ENCODE results near the gene ACOXL. TPM values are rescaled to one million over a fixed set of nuclear protein-coding genes. Genes with fewer than 3 reads are reported as not detected.

ACOXL gene
- polyA plus RNA-seq, 2 donors, result not detected

DNA sequence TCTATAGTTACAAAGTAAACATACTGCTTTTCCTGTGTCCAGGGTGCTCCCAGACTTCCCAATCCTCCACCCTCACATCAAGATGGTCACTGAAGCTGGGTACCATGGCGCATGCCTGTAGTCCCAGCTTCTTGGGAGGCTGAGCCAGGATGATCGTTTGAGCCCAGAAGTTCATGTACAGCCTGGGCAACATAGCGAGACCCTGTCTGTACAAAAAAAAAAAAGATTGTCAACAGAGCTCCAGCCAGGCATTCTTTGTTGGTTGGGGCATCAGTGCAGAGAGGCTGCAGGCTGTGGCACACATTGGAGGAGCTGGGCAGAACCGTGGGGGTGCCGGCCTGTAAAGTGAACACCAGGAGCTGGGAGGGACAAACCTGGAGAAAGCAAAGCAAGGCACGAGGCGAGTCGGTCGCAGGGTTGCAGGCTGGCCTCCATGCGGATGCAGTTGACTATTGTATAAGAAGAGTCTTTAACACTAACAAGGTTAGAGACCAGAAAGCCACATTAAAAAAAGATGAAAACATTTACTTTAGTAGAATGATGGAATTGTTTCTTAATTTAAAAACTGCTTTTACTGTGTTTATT lies 51.8 kb downstream of the ACOXL start:
- WGBS, 2 donors, result 88 to 91% methylated on average over 10 of the region's 10 CpGs
- Histone ChIP-seq H3K4me3 (ENCODE audit: low read depth in 1 of 2, low read length in 2 of 2) (no peak overlapping the region), H3K36me3 (ENCODE audit: control insufficient read depth in 2 of 2, insufficient read depth in 2 of 2, low read length in 1 of 2) (no peaks in the 10 kb centered on the region), H3K27ac (ENCODE audit: low read depth in 2 of 2, low read length in 1 of 2) (no peak overlapping the region), H3K4me1 (ENCODE audit: control insufficient read depth in 2 of 2, insufficient read depth in 2 of 2, low read length in 1 of 2) (no peaks in the 10 kb centered on the region), H3K27me3 (ENCODE audit: control insufficient read depth in 1 of 2, insufficient read depth in 2 of 2, low read length in 2 of 2) (no peaks in the 10 kb centered on the region), H3K9me3 (ENCODE audit: control insufficient read depth in 2 of 2, insufficient read depth in 1 of 2, low read depth in 1 of 2, low read length in 1 of 2) (no peaks in the 10 kb centered on the region)

DNA sequence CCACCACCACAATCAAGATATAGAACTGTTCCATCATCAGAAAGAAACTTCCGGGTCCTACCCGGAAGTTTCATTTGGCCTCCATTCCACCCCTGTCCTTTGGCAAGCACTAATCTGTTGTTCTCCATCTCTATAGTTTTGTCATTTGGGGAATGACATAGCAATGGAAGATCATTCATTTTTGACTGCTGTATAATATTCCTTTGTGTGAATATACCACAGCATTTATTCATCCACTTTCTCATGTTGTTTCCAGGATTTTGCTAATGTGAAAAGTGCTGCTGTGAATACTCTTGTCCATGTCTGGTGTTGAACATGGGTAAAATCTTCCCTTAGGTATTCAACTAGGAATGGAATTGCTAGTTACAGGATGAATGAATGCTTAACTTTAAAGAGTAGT lies 53.1 kb downstream of the ACOXL start:
- no peaks in the 10 kb centered on the region for H3K36me3 ChIP-seq (ENCODE audit: control insufficient read depth in 2 of 2, insufficient read depth in 2 of 2, low read length in 1 of 2)
- 94 to 95% methylated on average over 2 of the region's 2 CpGs for WGBS, 2 donors

DNA sequence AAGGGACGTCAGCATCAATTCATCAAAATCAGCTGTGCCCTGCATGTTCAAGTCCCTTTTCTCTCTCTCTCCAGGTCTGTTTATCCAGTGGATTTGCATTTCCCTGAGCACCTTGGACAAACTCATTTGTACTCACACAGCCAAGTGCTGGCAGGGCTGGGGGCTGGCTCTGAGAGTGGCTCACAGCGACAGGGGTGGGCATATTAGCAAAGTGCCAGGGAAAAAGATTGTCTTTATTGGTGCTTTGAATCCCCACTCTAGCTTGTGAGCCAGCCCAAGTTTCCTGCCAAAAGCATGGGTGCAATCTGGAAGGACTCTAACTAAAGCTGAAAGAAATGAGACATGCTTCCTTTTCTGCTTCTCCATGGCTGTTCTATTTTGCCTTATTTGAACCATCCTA lies 56.6 kb downstream of the ACOXL start:
- no peaks in the 10 kb centered on the region for H3K36me3 ChIP-seq (ENCODE audit: control insufficient read depth in 2 of 2, insufficient read depth in 2 of 2, low read length in 1 of 2)
- H3K4me3 ChIP-seq (ENCODE audit: low read depth in 1 of 2, low read length in 2 of 2), result no peak overlapping the region
- WGBS, 2 donors, result 24 to 37% methylated on average over 2 of the region's 2 CpGs
- no peak overlapping the region for H3K27ac ChIP-seq (ENCODE audit: low read depth in 2 of 2, low read length in 1 of 2)
- H3K4me1 ChIP-seq (ENCODE audit: control insufficient read depth in 2 of 2, insufficient read depth in 2 of 2, low read length in 1 of 2), result no peaks in the 10 kb centered on the region
- H3K27me3 ChIP-seq (ENCODE audit: control insufficient read depth in 1 of 2, insufficient read depth in 2 of 2, low read length in 2 of 2), result no peaks in the 10 kb centered on the region
- H3K9me3 ChIP-seq (ENCODE audit: control insufficient read depth in 2 of 2, insufficient read depth in 1 of 2, low read depth in 1 of 2, low read length in 1 of 2), result no peaks in the 10 kb centered on the region

More for the DNA sequence above, 53.1 kb downstream of the ACOXL start:
- H3K27me3 ChIP-seq (ENCODE audit: control insufficient read depth in 1 of 2, insufficient read depth in 2 of 2, low read length in 2 of 2), result no peaks in the 10 kb centered on the region
- no peaks in the 10 kb centered on the region for H3K9me3 ChIP-seq (ENCODE audit: control insufficient read depth in 2 of 2, insufficient read depth in 1 of 2, low read depth in 1 of 2, low read length in 1 of 2)
- no peak overlapping the region for H3K27ac ChIP-seq (ENCODE audit: low read depth in 2 of 2, low read length in 1 of 2)
- H3K4me1 ChIP-seq (ENCODE audit: control insufficient read depth in 2 of 2, insufficient read depth in 2 of 2, low read length in 1 of 2), result no peaks in the 10 kb centered on the region
- no peak overlapping the region for H3K4me3 ChIP-seq (ENCODE audit: low read depth in 1 of 2, low read length in 2 of 2)

DNA sequence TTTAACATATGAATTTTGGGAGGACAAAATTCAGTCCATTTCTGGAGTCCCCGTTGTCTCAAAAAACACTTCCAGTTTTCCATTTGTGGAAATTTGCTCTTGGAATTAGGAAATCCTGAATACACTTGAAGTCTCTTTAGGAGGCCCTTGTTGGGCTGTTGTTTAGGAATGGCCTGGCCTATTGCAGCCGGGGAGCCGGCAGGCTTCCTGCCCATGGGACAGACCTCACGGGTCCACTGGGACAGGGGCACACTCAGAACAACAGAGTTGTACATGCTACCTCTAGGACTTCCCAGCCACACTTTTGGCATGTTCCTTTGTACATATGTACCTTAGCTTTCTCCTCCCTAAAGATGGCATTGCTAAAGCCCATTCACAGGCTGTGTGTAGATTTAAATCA lies 57.3 kb downstream of the ACOXL start:
- Histone ChIP-seq H3K27me3 (ENCODE audit: control insufficient read depth in 1 of 2, insufficient read depth in 2 of 2, low read length in 2 of 2) (no peaks in the 10 kb centered on the region), H3K27ac (ENCODE audit: low read depth in 2 of 2, low read length in 1 of 2) (no peak overlapping the region), H3K4me1 (ENCODE audit: control insufficient read depth in 2 of 2, insufficient read depth in 2 of 2, low read length in 1 of 2) (no peaks in the 10 kb centered on the region), H3K9me3 (ENCODE audit: control insufficient read depth in 2 of 2, insufficient read depth in 1 of 2, low read depth in 1 of 2, low read length in 1 of 2) (no peaks in the 10 kb centered on the region), H3K4me3 (ENCODE audit: low read depth in 1 of 2, low read length in 2 of 2) (no peak overlapping the region), H3K36me3 (ENCODE audit: control insufficient read depth in 2 of 2, insufficient read depth in 2 of 2, low read length in 1 of 2) (no peaks in the 10 kb centered on the region)
- 86 to 87% methylated on average over 4 of the region's 4 CpGs for WGBS, 2 donors

DNA sequence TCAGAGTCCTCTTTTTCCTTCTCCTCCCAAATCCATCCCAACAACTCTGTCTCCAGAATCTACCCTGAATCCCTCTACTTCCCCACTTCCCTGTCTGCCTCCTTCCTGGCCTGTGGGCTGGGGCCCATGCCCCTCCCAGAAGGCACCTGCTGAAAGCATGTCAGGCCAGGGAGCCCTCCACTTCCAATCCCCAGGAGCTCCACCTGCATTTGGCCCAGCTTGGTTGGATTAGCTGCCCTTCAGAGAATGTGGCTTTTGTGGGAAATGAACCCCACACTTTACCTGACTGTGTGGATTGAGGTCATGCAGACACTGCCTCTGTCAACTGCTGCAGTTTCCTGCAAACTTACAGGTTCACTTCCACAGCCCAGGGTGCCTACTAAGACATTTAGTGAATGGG lies 58.5 kb downstream of the ACOXL start:
- no peaks in the 10 kb centered on the region for H3K9me3 ChIP-seq (ENCODE audit: control insufficient read depth in 2 of 2, insufficient read depth in 1 of 2, low read depth in 1 of 2, low read length in 1 of 2)
- no peaks in the 10 kb centered on the region for H3K27me3 ChIP-seq (ENCODE audit: control insufficient read depth in 1 of 2, insufficient read depth in 2 of 2, low read length in 2 of 2)
- H3K27ac ChIP-seq (ENCODE audit: low read depth in 2 of 2, low read length in 1 of 2), result no peak overlapping the region
- no peaks in the 10 kb centered on the region for H3K36me3 ChIP-seq (ENCODE audit: control insufficient read depth in 2 of 2, insufficient read depth in 2 of 2, low read length in 1 of 2)
- no peaks in the 10 kb centered on the region for H3K4me1 ChIP-seq (ENCODE audit: control insufficient read depth in 2 of 2, insufficient read depth in 2 of 2, low read length in 1 of 2)
- no peak overlapping the region for H3K4me3 ChIP-seq (ENCODE audit: low read depth in 1 of 2, low read length in 2 of 2)

DNA sequence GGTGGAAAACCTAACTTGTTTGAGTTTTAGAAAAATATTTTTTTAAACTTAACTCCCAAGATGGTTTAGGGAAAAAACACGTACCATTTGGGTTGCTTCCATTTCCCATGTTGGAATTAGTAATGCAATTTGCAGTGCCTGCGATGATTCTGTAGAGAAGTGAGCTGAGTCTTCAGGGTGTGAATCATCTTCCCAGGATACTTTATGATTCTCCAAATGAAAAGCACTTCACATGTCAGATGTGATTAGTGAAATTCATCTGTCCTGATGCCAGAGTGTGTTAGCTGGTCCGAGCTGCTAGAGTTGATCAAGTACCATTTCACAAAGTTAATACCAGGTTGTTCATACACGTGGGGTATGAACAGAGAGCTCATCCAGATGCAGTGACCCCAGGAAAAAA lies 59.1 kb downstream of the ACOXL start:
- Histone ChIP-seq H3K4me3 (ENCODE audit: low read depth in 1 of 2, low read length in 2 of 2) (no peak overlapping the region), H3K4me1 (ENCODE audit: control insufficient read depth in 2 of 2, insufficient read depth in 2 of 2, low read length in 1 of 2) (no peaks in the 10 kb centered on the region), H3K27ac (ENCODE audit: low read depth in 2 of 2, low read length in 1 of 2) (no peak overlapping the region), H3K36me3 (ENCODE audit: control insufficient read depth in 2 of 2, insufficient read depth in 2 of 2, low read length in 1 of 2) (no peaks in the 10 kb centered on the region), H3K27me3 (ENCODE audit: control insufficient read depth in 1 of 2, insufficient read depth in 2 of 2, low read length in 2 of 2) (no peaks in the 10 kb centered on the region), H3K9me3 (ENCODE audit: control insufficient read depth in 2 of 2, insufficient read depth in 1 of 2, low read depth in 1 of 2, low read length in 1 of 2) (no peaks in the 10 kb centered on the region)
- WGBS, 2 donors, result 61 to 75% methylated on average over 4 of the region's 4 CpGs

DNA sequence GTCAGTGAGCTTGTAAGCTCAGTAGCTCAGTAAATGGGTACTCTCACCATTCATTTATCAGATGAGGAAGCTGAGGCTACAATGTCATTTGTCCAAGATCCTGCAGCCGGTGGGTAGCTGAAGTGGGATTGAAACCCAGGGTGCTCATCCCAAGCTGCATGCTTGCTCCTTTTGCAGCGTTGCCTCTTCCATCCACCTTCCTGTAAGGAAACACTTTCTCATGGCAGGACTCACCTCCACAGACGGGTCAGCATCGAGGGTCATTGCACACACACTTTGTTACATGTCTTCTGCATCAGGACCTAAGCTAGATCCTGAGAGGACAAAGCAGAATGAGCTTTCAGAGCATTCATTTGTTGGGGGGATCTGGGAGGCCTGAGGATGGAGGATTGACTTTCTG lies 60.7 kb downstream of the ACOXL start:
- 83% methylated on average over 4 of the region's 4 CpGs for WGBS, 2 donors
- Histone ChIP-seq H3K9me3 (ENCODE audit: control insufficient read depth in 2 of 2, insufficient read depth in 1 of 2, low read depth in 1 of 2, low read length in 1 of 2) (no peaks in the 10 kb centered on the region), H3K27me3 (ENCODE audit: control insufficient read depth in 1 of 2, insufficient read depth in 2 of 2, low read length in 2 of 2) (no peaks in the 10 kb centered on the region), H3K4me1 (ENCODE audit: control insufficient read depth in 2 of 2, insufficient read depth in 2 of 2, low read length in 1 of 2) (no peaks in the 10 kb centered on the region), H3K36me3 (ENCODE audit: control insufficient read depth in 2 of 2, insufficient read depth in 2 of 2, low read length in 1 of 2) (no peaks in the 10 kb centered on the region), H3K27ac (ENCODE audit: low read depth in 2 of 2, low read length in 1 of 2) (no peak overlapping the region), H3K4me3 (ENCODE audit: low read depth in 1 of 2, low read length in 2 of 2) (no peak overlapping the region)

DNA sequence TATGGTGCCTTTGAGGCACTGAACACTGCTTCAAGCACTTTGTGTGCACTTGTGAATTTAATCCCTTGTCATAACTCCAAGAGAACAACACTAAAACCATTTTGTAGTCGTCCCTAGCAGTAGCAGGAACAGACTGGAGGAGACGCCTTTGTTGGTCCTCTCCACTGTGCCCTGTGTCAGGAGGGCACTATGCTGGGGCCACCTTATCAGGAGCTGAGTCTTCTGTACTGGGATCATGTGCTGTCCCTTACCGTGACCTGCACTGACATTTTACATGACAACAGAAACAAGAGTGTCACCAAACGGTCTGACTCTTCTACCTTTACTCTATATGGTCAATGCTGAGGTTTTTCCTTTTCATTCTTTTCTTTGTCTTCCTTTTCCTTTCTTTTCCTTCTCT lies 62.0 kb downstream of the ACOXL start:
- no peak overlapping the region for H3K27ac ChIP-seq (ENCODE audit: low read depth in 2 of 2, low read length in 1 of 2)
- WGBS, 2 donors, result 61 to 70% methylated on average over 4 of the region's 4 CpGs
- H3K4me3 ChIP-seq (ENCODE audit: low read depth in 1 of 2, low read length in 2 of 2), result no peak overlapping the region
- no peaks in the 10 kb centered on the region for H3K9me3 ChIP-seq (ENCODE audit: control insufficient read depth in 2 of 2, insufficient read depth in 1 of 2, low read depth in 1 of 2, low read length in 1 of 2)
- H3K4me1 ChIP-seq (ENCODE audit: control insufficient read depth in 2 of 2, insufficient read depth in 2 of 2, low read length in 1 of 2), result no peaks in the 10 kb centered on the region
- H3K27me3 ChIP-seq (ENCODE audit: control insufficient read depth in 1 of 2, insufficient read depth in 2 of 2, low read length in 2 of 2), result no peaks in the 10 kb centered on the region
- no peaks in the 10 kb centered on the region for H3K36me3 ChIP-seq (ENCODE audit: control insufficient read depth in 2 of 2, insufficient read depth in 2 of 2, low read length in 1 of 2)

DNA sequence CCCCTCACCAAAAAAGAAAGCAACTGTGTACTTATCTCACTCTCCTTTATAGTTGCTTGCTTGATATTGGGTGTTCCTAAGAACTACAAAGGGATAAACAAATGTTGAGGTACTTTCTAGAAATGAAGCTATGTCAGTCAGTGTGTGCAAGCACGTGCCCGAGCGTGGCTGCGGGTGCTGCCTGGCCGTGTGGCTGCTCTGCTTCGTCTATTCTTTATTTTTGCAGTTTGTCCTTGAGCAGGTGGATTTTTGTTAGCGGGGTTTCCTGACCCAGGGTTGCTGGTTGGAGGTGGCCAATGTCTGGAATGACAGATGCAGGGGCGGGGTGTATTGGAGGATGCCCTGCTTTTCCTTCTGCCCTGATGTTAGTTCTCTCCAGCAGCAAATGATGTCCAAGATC lies 62.6 kb downstream of the ACOXL start:
- no peaks in the 10 kb centered on the region for H3K36me3 ChIP-seq (ENCODE audit: control insufficient read depth in 2 of 2, insufficient read depth in 2 of 2, low read length in 1 of 2)
- H3K27ac ChIP-seq (ENCODE audit: low read depth in 2 of 2, low read length in 1 of 2), result no peak overlapping the region
- H3K9me3 ChIP-seq (ENCODE audit: control insufficient read depth in 2 of 2, insufficient read depth in 1 of 2, low read depth in 1 of 2, low read length in 1 of 2), result no peaks in the 10 kb centered on the region
- WGBS, 2 donors, result 80 to 83% methylated on average over 8 of the region's 8 CpGs
- no peaks in the 10 kb centered on the region for H3K4me1 ChIP-seq (ENCODE audit: control insufficient read depth in 2 of 2, insufficient read depth in 2 of 2, low read length in 1 of 2)
- H3K27me3 ChIP-seq (ENCODE audit: control insufficient read depth in 1 of 2, insufficient read depth in 2 of 2, low read length in 2 of 2), result no peaks in the 10 kb centered on the region
- H3K4me3 ChIP-seq (ENCODE audit: low read depth in 1 of 2, low read length in 2 of 2), result no peak overlapping the region

DNA sequence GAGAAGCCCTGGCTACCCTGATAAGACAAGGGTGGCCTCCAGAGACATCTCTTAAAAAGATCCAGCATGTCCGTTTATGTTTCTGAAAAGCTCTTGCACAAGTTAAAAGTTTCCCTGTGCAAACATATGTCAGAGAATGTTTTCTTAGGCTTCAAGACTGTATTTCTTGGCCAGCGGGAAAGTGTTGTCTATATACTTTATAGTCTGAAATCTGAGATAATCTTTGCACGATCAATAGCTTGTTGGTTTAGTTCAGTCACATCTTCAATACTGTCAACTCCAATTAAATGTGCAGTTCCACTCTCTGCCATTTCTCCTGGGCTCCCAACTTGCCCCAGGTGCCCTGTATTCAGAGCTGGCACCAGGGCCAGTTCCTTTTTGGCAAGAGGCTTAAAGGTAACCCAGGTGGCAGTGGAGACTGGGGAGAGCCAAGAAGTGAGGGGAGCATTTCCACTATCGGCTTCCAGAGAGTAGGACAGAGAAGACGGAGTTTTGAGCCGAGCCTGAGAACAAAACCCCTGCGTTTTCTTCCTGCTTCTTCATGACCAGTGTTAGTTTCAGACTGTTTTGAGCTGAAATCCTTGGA lies 64.4 kb downstream of the ACOXL start:
- Histone ChIP-seq H3K36me3 (ENCODE audit: control insufficient read depth in 2 of 2, insufficient read depth in 2 of 2, low read length in 1 of 2) (no peaks in the 10 kb centered on the region), H3K4me3 (ENCODE audit: low read depth in 1 of 2, low read length in 2 of 2) (no peak overlapping the region), H3K9me3 (ENCODE audit: control insufficient read depth in 2 of 2, insufficient read depth in 1 of 2, low read depth in 1 of 2, low read length in 1 of 2) (no peaks in the 10 kb centered on the region), H3K27me3 (ENCODE audit: control insufficient read depth in 1 of 2, insufficient read depth in 2 of 2, low read length in 2 of 2) (no peaks in the 10 kb centered on the region), H3K27ac (ENCODE audit: low read depth in 2 of 2, low read length in 1 of 2) (no peak overlapping the region), H3K4me1 (ENCODE audit: control insufficient read depth in 2 of 2, insufficient read depth in 2 of 2, low read length in 1 of 2) (no peaks in the 10 kb centered on the region)
- whole genome bisulfite sequencing, 2 donors, result 60 to 61% methylated on average over 7 of the region's 7 CpGs

Measured in esophagus (tissue), 2 donors.